ENCODE results near the gene RCAN2.

The RCAN2 gene

DNA sequence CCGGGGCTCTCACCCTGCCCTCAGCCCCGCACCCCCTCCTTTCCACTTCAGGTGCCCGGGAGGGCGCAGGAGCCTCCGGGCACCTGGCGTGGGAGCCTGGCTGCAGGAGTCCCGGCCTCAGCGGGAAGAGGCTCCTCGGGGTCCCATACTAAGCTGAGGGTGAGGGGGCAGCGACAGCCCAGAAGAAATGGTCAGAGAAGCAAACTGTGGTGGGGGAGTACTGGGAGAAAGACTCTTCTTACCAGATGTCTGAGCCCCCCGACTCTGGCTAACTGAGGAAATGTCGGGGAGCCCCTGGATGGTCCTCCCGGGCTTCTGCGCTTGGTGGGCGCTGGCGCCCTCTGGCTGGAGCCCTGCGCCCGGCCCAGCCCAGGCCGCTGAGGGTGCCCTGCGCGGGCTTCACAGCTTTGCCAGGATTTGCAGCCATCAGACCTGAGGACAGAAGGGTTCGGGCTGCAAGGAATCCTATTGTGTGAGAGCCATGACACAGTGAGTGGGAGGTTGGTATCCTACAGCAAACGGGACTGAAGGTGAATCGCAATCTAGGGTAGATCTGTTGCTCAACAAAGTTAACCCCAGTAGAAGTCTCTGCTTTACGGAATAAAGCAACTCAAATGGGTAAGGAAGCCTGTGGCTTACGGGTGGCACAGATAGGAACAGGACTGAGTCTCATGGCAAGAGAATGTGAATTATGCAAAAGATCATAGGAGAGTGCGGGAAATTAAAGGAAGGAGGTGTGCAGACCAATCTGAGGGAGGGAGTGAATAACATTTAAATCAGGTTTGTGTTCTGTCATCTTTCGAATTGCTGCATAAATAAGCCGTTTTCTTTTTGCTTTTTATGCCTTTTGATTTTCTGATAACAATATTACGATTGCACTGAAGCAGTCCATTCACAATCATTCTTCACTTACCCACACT, 639 bp upstream of the RCAN2 start:
- peak; percentile 16 for DNase-seq

DNA sequence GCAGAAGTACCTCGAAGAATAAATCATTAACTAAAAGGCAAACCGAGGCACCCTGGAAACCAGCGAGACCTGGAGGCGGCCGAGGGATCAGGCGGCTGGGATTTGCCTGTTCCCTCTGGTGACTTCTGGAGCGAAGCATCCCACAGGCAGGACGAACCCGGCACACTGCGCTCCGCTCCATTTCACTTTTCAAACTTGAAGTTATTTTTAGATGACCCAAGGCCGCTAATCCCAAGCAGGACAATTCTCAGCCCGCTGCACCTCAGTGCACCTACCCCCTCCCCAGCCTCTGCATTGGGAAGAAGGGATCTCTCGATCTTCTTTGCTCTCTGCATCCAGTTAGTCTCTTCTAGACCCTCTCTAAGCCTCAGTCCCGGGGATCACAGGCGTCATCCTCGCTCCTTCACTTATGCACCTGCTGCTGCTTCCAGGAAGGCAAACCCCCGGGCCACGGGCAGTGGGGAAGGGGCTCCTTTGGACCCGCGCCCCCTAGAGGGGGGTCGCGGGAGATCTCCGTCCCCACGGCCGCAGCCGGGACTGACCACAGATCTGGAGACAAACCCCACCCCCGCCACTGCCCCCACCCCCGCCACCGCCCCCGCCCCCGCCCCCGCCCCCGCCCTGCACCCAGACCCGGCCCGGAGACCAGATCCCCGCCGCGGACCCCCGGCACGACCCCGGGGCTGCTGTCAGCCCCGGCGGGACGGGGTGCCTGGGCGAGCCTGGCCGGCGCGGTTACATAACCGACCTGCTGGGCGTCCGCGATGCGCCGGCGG, 636 bp downstream of the RCAN2 start:
- no peak for DNase-seq

DNA sequence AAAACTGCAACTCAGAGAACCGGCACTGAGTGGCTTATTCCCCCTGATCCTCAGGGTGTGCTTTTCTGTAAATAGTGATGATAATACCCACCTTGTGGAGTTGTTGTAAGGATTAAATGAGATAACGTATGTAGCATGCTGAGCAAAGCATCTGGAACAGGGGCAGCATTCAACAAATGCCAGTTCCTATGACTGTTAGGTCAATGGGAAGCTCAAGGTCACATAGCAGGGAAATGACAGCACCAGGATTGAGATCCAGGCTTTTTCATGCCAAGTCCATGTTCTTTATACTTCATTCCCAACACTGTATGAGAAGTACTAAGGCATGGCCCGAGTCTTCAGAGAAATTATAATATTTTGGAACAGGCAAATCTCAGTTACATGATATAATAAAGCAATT, 5.1 kb downstream of the RCAN2 start:
- no peak for DNase-seq

DNA sequence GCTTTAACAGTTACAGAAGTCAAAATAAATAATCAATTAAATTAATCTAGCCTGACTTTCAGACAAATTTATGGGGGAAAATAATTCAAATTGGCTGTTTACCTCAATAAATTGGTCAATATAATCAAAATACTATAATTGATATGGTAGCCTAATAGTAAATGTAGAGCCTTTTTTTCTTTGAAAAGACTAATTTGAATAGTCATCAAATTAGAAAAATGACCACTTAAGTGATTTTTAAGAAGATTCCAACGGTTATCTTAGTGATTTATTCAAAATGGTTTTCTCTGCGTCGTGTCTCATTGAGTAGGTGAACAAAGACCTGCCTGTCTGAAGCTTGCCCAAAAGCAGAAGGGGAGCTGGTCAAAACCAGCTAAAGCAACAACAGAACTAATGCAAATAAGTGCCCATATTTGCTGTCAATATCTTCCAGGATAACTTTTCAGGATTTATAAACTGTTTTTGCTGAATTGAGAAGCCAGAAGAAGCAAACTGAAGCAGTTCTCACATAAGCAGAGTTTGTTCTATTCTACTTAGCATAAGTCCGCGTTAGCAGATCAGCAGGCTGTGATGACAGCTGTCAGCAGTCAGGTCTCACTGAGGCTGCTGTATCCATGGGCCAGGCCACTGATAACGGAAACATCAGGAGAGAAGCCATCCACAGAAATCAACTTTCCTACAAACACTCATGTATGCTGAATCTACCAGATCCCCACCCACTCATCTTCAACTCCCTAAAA, 7.0 kb downstream of the RCAN2 start:
- DNase-seq, result no peak

DNA sequence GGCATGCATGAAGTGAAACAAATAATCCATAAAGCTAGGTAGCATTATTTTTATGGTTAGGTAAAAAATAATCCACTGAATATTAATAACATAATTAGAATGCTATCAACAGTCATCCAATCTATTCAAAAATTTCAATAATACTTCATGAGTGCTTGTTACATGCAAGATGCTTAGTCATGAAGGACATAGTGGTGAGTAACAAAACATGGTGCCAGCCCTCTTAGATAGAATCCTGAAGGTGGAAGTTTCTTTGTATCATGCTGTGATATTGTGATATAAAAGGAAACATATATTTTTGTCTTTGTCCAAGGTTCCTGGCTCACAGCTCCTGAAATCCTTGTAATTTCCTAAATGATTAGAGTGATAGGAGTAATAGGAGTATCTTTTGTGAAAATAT, 14.9 kb downstream of the RCAN2 start:
- no peak for DNase-seq

DNA sequence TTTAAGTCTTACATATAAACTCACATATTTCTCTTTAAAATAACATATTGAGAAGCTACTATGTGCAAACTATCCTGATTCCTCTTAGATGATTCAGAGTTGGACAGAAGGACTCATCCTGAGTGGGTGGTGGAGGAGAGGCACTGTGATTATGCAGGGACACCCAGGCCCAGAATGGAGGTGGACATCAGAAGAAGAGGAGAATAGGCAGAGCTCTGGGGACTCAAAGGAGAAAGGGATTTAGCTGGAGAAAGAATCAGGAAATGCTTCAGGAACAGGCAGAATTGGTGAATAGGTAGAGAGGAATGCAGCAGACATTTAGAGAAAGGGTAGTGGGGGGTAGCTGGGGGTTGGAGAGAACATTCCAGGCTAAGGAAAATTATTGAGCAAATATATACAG, 17.4 kb downstream of the RCAN2 start:
- no peak for DNase-seq

DNA sequence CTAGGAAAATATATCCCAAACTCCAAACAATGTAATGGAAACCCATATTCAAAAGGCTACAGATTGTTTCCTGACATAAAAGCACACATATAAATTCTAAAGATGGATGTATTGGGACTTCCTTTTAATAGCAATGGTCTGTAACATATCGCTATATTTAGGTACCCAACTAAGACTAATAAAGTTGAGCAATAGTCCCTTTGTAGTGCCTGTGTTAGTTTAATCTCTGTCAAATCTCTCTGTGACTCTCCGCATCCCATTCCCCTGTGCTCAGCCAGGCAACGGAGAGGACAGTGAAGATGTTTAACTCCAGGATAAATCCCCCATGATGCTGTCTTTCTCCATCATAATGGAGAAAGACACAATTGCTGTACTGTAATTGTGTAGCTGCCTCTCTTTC, 19.0 kb downstream of the RCAN2 start:
- DNase-seq, result no peak

DNA sequence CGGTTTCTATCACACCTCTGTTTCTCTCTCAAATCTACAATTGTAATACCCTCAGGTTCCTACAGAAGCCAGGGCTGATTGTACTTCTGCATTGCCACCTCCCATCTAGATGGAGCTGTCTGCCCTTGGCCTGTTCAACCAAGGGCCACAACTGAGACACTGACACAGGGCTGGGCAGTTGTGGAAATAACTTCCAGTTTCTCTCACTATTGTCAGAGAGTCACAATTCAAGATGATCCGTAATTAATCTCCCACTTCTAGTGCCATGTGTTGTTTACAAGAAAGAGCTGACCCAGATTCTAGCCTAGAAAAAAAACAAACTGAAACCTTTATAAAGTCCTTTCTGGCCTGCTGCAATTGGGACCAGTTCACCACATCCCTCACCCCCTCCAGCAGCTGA, 22.2 kb downstream of the RCAN2 start:
- DNase-seq, result no peak

DNA sequence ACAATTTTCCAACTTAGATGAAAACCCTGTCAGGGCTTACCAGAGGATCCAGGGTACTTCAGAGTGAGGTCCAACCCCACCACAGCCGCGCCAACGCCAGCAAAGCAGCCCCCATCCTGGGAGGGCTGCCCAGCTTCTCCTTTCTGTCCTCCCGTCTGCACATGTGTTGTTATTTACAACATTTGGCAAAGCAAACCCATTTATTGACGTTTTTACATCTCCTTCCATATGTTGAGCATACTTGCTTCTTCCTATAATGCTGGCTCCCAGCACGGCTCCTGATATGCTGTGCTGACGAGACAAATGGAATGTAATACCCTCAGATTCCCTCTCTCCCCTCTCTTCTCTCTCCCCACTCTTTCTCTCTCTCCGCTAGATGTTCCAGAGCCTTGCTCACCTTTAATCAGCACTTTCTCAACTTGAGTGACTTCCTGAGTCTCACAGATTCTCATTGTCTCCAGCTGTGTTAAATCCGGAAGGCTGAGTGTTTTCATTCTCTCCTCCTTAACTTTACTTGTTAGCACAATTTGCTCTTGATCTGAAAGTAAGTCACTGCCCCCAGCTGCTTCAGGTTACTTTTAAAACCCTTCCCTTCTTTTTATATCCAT, 22.7 kb downstream of the RCAN2 start:
- no peak for DNase-seq

DNA sequence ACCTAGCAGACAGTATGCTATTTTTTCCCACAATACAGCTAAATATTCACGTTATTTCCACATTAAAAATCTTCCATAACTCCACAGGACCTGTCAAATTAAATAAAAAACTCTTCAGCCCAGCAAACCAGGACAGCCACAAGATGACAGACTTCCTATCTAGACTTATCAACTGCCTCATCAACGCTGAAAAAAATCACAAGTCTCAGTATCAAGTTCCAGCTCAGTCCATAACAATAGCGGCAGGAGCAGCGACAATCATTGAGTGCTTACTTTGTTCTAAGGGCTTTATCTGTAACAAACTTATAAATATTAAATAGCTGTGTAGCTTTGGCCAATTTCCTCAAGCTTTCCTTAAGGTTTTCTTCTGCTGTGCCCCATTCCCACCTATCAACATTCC, 24.7 kb downstream of the RCAN2 start:
- DNase-seq, result no peak

DNA sequence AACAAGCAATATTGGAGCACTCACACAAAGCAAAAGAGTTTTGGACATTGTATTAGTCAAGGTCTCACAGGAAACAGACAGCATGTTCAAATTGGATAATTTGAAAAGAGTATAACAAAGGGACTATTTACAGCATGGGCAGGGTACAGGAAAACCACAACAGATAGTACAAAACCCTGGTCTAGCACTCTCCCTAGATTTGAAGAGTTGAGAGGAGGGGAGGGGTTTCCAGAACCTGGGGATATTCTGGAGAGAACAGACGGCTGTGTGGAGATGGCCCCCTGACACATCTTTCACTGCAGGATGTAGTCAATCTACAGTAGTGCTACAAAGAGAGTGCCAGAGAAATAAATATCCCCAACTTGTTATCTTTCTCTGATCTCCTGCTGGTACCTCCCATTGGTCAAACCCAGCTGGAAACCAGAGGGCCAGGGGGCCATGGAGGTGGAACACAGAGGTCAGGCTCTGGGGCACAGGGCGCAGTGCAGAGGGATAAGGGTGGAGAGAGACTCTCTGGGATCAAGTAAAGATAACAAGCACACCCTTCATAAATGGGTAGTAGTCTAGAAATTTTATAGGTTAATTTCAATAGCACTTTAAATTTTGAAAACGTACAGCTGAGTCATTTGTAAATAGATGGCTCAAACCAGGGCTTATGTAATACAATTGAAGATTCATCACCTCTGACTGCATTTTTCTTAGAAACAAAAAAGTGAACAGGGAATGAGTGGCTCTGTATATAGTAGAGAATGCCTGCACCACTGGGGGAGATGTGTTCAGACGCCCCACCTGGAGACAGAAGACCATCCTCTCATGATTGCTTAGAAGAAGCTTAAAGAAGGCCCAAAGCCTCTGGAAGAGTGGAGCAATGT, 25.7 kb downstream of the RCAN2 start:
- no peak for DNase-seq

DNA sequence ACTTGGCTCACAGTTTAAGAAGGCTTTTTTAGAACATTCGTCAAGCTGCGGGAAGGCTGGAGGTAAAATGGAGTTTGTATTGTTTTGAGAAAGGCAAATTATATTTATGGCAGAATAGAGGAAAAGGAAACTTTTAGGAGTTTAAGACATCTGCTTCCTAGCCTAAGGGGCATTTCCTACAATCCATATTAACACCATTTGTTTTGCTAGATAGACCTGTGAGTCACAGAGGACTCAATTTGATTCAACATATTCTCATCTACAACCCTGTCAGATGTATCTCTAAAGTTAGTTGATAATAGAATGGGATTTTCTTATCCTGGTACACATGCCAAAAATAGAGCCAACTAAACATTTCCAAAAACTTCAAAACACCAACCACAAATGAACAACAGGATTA, 35.0 kb downstream of the RCAN2 start:
- no peak for DNase-seq

DNA sequence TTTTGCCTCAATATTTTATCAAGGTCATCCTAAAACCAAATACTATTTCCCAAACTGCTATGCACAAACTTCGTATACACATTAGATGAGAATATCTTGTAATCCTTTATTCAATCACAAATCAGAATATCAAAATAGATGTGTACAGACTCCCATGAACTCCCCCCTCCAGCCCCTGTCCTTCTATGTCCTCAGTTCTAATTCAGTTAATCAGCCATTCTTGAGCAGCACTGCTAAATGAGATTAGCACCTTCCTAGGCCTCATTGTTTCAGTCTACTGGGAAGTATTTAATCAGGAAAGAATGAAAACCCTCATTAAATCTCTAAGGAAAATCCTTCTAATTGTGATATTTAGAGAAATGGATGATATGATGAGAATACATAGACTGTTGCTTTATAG, 36.6 kb downstream of the RCAN2 start:
- DNase-seq, result no peak

DNA sequence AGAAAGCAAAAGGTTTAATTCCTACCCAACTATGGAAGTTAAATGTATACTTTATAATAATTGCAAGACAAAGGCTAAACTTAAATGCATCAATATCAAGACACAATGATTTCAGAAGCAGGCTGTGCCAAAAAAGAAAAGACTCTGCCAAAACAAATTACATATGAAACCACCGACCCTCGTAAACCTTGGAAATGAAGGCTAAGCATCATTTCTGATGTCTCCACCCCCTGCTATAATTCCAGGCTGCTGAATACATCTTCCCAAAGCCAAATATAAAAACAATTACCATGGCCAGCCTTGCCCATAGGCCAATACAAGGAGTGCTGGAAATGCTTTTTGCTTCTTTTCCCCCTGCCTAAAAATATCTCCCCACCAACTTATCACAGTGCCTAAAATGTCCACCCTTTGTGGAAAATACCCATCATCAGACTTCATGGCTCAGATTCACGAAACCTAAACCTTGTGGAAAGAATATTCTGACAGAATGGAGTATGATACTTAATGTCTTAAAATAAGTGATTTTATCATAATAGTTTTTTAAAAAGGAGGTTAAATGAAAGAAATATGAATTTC, 37.4 kb downstream of the RCAN2 start:
- no peak for DNase-seq

DNA sequence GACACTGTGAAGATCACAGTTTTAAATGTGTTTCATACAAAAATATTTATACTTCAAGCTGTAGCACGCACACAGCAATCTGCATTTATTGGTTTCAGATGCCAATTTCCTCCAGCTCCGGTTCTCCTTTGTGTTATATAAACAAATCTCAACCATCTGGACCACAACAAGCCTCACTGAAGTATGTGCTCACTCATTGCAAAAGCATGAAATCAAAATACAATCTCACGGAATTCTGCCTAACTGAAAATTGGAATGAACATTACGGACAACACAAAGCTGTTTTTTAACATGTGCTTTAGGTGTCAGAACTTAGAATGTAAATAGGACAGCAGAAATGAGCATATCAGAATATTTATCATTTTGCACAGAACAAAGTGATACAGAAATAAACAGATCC, 38.0 kb downstream of the RCAN2 start:
- no peak for DNase-seq

DNA sequence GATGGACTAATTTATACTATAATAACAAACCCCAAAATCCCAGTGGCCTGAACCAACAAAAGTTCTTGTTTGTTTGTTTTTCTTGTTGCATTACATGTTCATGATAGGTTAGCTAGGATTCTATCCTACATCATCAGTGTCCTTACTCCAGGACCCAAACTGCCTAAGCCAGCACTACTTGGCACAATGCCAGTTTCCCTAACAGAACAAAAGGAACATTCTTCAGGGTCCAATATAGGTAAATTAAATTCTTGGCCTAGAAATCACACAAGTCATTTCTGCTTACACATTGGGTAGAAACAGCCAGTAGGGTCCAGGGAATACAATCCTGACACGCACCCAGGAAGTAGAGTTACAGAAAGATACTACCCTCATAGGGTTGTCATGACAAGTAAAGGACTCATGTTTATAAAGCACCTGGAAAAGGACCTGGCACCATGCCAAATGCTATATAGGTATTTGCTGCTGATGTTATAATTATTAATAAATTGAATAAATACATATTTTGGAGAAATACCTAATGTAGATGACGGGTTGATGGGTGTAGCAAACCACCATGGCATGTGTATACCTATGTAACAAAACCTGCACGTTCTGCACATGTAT, 38.8 kb downstream of the RCAN2 start:
- no peak for DNase-seq

DNA sequence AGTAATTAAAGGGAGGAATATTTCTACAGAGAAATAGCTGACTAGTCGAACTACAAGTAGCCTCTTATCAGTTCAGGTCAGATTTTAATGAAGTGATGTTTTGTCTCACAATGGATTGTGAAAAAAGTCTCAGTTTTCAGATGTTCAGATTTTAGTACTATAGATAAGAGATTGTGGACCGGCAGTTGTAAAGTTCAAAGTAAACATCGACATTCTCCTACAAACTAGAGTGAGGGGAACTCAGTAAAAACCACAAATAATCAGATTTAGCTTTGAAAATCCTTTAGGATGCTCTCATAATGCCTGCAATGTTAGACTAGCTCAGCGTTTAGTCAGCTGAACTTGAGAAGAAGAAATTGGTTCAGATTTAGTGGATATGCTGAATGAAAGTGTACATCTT, 39.9 kb downstream of the RCAN2 start:
- DNase-seq, result no peak

DNA sequence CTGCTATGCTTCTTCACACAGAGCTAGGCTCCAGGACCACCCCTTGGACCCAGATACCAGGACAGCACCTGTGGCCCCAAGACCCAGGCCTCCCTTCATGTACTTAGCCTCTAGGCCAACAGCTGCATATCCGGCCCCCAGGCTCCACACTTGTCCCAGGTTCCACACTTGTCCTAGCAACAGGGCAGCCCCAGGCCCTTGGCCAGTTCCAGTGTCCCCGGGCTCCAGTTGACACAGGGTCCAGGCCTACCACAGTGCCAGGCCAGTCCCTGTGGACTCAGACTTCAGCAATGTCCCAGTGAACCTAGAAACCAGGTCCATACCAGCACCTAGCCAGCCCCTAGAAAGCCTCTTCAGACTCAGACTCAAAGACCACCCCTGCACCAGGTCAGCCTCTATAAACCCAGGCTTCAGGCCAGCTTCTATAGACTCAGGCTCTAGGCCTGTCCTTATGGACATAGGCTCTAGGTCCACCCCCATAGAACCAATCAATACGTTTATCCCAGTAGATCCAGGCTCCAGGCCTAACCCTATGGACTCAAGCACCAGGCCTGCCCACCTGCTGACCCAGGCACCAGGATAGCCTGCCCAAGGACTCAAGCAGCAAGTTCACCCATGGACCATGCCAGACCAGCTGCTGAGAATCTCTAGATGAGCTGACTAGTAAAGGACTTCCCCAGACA, 46.3 kb downstream of the RCAN2 start:
- no peak for DNase-seq

DNA sequence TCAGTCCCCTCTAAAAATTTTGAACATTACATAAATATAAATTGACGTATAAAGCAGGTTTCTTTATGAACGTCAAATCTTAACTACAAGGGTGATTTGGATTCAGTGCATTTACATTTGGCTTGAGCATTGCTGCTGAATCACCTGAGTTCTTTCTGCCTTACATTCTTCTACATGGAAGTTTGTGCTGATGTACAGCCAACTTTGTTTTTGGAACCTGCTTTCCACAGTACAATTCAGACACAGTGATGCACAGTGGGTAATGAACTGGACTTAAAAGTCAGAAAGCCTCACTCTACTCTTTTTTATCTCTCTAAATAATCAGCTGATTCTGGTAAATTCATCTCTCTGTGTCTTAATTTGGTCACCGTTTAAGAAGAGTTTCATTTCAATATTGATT, 47.6 kb downstream of the RCAN2 start:
- no peak for DNase-seq

DNA sequence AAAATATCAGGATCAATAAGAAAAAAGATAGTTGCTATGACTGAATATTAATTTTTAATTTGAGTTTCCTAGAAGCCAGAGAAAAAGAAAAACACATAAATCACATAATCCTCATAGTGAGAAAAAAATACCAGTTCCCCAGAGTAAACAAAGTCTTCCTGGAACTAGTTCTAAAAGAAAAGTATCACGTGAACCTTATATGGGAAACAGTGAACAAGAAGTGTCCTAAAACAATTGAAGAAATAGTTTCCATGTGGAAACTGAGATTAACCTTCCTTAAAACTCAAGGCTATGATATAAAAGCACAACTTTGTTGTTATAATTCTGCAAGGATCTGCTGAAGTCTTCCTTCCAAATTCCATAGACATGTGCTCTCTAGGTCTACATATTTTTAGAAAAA, 50.6 kb downstream of the RCAN2 start:
- DNase-seq, result no peak

DNA sequence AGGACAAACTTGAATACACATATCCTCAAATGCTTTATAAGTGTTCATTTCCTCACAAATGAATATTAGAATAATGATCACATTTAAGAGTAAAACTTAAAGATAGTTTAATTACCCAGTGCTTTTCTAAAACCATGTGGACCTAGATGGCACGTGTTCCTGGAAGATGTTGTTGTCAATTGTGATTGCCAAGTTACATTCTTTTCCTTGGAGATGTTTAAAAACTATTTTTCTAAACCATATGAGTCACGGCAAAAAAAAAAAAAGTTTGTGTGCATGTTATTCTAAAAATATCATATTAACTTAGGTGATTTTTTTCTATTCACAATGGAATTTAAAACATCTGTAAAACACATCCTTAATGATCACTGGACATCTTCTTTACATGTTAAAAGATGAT, 51.1 kb downstream of the RCAN2 start:
- DNase-seq, result no peak
